Stimulated activated CD4-positive, alpha-beta T cell treated with anti-CD3 and anti-CD28 coated beads, TNF-alpha, amount 100 ng/mL, for 48 hours (primary cell): ENCODE measurements around the gene SH3GL1.

Experiments
- DNase-seq, 3 donors: peaks; one replicate each; pipeline ENCODE4 v3.0.0-alpha.2; 2020; ENCODE audit warnings: low read depth in 3 of 3

Gene SH3GL1

GRCh38 chr19:4400135-4400936 is at the start of gene SH3GL1:
TSS of gene SH3GL1 (minus strand) at chr19:4400547. CDS start at chr19:4400368, 179 bp downstream.
- peak; percentile 83 to 88 (median 88) for DNase-seq

- DNase-seq = no peak
These were observed 49.3 kb upstream of the SH3GL1 start for GRCh38 chr19:4449639-4450028.

GRCh38 chr19:4449022-4449638 is 48.8 kb upstream of the SH3GL1 start:
- no peak for DNase-seq

- no peak for DNase-seq
These were observed 48.0 kb upstream of the SH3GL1 start for GRCh38 chr19:4448147-4448985.

GRCh38 chr19:4447327-4448146 is 47.2 kb upstream of the SH3GL1 start:
- DNase-seq = no peak

GRCh38 chr19:4446704-4447200 is 46.4 kb upstream of the SH3GL1 start:
- DNase-seq = no peak

- DNase-seq = no peak
These were observed 45.8 kb upstream of the SH3GL1 start for GRCh38 chr19:4445963-4446703.

- DNase-seq = no peak
These were observed 44.7 kb upstream of the SH3GL1 start for GRCh38 chr19:4444765-4445741.

GRCh38 chr19:4443966-4444764 is 43.8 kb upstream of the SH3GL1 start:
- no peak for DNase-seq

GRCh38 chr19:4443188-4443587 is 42.8 kb upstream of the SH3GL1 start:
- no peak for DNase-seq

- no peak for DNase-seq
These were observed 42.4 kb upstream of the SH3GL1 start for GRCh38 chr19:4442819-4443146.

- no peak for DNase-seq
These were observed 41.9 kb upstream of the SH3GL1 start for GRCh38 chr19:4441994-4442818.

- DNase-seq = no peak
These were observed 38.9 kb upstream of the SH3GL1 start for GRCh38 chr19:4439243-4439642.

- DNase-seq = no peak
These were observed 36.8 kb upstream of the SH3GL1 start for GRCh38 chr19:4437103-4437502.

GRCh38 chr19:4436231-4436630 is 35.9 kb upstream of the SH3GL1 start:
- no peak for DNase-seq

- DNase-seq = no peak
These were observed 34.0 kb upstream of the SH3GL1 start for GRCh38 chr19:4434391-4434790.

- no peak for DNase-seq
These were observed 32.7 kb upstream of the SH3GL1 start for GRCh38 chr19:4432918-4433506.
